IgD-negative memory B cell (primary cell): ENCODE measurements around the gene MPPED1. TPM values are rescaled to one million over a fixed set of nuclear protein-coding genes. Genes with fewer than 3 reads are reported as not detected.

Experiments used
- H3K27ac Mint-ChIP-seq, 3 donors: one replicate each; pipeline ENCODE4 v1.8.0; 2020 to 2022; ENCODE audit warnings: mild to moderate bottlenecking in 3 of 3, mixed read lengths in 3 of 3, moderate library complexity in 1 of 3
- H3K27me3 Mint-ChIP-seq: one replicate; pipeline ENCODE4 v1.8.0; 2021; ENCODE audit warnings: mixed read lengths
- H3K36me3 Mint-ChIP-seq: one replicate; pipeline ENCODE4 v1.8.0; 2020; ENCODE audit warnings: mild to moderate bottlenecking, mixed read lengths
- H3K4me1 Mint-ChIP-seq, 3 donors: one replicate each; pipeline ENCODE4 v1.8.0; 2020 to 2022; ENCODE audit warnings: mixed read lengths in 3 of 3, mild to moderate bottlenecking in 1 of 3
- H3K4me3 Mint-ChIP-seq, 4 donors: one replicate each; pipeline ENCODE4 v1.8.0; 2020 to 2022; ENCODE audit warnings: mild to moderate bottlenecking in 4 of 4, mixed read lengths in 4 of 4, moderate library complexity in 3 of 4
- H3K9me3 Mint-ChIP-seq, 3 donors: one replicate each; pipeline ENCODE4 v1.8.0; 2020 to 2021; ENCODE audit warnings: mixed read lengths in 3 of 3, mild to moderate bottlenecking in 1 of 3
- polyA plus RNA-seq: library from polyadenylated mRNA; unstranded; fragments of 300-500 nt; fragmentation: Illumina TruSeq; gene quantifications from one replicate; pipeline ENCODE4 v1.2.3, GENCODE V29; 2021

The MPPED1 gene
- polyA plus RNA-seq, 1 donor from 2014 or later, result not detected

DNA sequence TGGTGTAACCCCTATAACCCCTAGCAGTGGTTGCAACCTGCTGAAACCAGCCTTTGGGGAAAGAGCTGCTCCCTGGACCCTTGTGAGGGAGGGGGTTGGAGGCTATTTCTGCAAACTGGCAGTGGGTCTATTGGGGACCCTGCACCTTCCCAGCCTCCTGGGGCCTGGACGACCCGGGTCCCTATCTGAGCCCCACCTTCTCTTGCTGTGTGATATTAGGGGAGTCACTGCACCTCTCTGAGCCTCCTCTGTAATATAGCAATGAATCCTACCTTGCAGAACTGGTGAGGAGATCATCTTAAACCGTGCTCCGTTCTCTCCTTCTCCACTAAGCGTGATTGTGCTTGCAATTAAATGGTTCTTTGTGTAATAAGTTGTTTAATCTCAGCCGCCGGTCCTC, 24.0 kb upstream of the MPPED1 start:
- H3K9me3 Mint-ChIP-seq, result no peaks in the 10 kb centered on the region
- H3K4me1 Mint-ChIP-seq, result peaks cover 0 to 7% (median 0%) of the 10 kb centered on the region in 3 donors
- H3K36me3 Mint-ChIP-seq, result no peaks in the 10 kb centered on the region
- H3K27ac Mint-ChIP-seq, result no peak overlapping the region
- no peak overlapping the region for H3K4me3 Mint-ChIP-seq
- H3K27me3 Mint-ChIP-seq, result peaks cover 21% of the 10 kb centered on the region

DNA sequence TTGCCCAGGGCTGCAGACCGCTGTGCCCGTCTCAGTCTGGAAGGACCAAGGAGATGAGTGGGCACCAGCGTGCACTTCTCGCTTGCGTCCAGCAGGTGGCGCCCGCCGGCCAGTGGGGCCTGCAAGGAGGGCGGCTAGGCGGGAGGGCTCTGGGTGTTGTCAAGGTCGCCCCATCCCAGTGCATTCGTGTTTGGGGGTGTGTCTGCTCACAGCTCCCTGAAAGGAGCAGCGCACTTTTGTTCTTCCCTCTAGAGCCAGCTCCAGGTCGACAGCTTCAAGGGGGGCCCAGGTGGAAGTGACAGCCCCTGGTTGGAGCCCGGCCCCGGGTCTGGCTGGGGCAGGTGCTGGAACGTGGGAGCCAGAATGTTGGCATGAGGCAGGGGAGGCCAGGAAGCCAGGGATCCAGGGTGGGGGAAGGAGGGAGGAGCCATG, 23.4 kb upstream of the MPPED1 start:
- H3K4me1 Mint-ChIP-seq, result peaks cover 0 to 7% (median 0%) of the 10 kb centered on the region in 3 donors
- no peaks in the 10 kb centered on the region for H3K36me3 Mint-ChIP-seq
- H3K4me3 Mint-ChIP-seq, result no peak overlapping the region
- no peaks in the 10 kb centered on the region for H3K9me3 Mint-ChIP-seq
- H3K27ac Mint-ChIP-seq, result no peak overlapping the region
- H3K27me3 Mint-ChIP-seq, result peaks cover 21% of the 10 kb centered on the region

DNA sequence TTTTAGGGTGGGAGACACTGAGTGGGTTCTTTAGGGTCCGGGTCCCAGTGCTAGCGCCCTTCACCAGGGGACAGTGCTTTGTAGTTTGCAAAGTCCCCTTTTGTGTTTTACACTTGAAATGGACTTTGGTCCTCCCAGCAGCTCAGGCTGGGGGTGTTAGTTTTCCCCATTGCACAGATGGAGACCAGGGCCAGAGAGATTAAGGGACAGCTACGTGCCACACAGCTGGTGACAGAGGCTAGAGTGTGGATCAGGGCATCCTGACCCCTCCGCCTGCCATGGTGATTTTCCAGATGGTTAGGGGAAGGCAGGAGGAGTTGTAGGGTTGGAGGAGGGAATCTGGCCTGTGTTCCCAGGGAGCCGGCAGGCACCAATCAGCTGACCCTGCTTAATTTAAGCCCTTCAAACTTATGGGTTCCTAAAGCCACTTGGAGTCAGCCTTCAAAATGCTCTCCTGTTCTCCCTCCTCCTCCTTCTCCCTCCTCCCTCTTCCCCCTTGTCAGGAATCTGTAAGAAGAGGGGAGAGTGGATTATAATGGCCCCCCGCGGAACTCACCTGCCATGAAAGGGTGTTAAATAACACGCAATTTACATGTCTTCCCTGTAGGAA, 22.5 kb upstream of the MPPED1 start:
- Mint-ChIP-seq H3K9me3 (no peaks in the 10 kb centered on the region), H3K4me3 (no peak overlapping the region), H3K36me3 (no peaks in the 10 kb centered on the region), H3K4me1 (peaks cover 0 to 7% (median 0%) of the 10 kb centered on the region in 3 donors), H3K27me3 (peaks cover 19% of the 10 kb centered on the region), H3K27ac (no peak overlapping the region)

DNA sequence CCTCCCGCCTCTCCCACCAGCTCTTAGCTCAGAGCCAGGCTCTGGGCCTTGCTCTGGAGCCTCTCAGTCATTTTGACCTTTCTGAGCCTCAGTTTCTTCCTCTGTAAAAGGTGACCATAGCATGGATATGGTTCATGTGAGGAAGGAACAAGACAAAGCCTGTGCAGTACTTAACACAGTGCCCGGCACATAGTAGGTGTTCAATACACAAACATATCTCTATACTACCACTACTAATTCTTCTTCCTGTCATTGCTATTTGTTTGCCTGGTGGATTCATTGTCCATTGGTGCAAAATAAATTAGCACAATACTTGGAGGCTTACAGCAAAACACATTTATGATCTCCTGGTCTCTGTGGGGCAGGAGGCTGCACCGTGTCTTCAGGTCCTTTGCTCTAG, 21.6 kb upstream of the MPPED1 start:
- Mint-ChIP-seq H3K9me3 (no peaks in the 10 kb centered on the region), H3K27ac (no peak overlapping the region), H3K27me3 (peaks cover 16% of the 10 kb centered on the region), H3K4me3 (no peak overlapping the region), H3K36me3 (no peaks in the 10 kb centered on the region), H3K4me1 (peaks cover 0 to 5% (median 0%) of the 10 kb centered on the region in 3 donors)

DNA sequence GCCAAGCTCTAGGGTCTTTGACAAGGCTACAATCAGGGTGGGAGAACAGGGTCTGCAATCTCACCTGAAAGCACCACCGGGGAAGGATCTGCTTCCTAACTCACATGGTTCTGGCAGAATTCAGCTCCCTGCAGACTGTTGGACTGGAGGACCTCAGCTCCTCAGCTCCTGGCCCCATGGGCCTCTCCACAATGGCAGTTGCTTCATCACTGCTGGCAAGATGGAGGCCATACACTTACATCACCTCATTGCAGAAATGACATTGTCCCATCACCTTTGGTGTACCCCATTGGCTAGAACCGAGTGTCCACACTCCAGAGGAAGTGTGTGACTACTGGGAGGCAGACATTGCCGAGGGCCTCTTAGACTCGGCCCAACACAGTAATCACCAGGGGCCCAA, 20.9 kb upstream of the MPPED1 start:
- Mint-ChIP-seq H3K27ac (no peak overlapping the region), H3K36me3 (no peaks in the 10 kb centered on the region), H3K4me1 (peaks cover 0 to 2% (median 0%) of the 10 kb centered on the region in 3 donors), H3K9me3 (no peaks in the 10 kb centered on the region), H3K4me3 (no peak overlapping the region), H3K27me3 (peaks cover 12% of the 10 kb centered on the region)

DNA sequence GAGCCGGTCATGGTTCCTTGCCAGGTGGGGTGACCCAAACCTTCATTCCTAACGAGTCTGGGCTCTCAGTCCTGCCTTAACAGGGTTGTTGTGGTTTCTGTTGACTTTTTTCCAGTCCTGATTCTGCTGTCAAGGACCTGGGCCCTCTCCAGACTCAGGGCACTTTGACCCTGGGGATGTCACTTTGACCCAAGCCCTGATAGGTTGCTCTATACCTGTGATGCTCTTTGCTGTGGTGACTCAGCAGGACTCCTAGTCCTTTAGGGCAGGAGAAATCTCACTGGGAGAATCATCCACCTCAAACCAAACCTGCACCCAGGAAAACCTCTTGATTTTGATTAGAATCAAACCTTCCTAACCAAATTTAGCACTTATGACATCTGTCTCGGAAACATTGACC, 20.5 kb upstream of the MPPED1 start:
- Mint-ChIP-seq H3K4me3 (no peak overlapping the region), H3K9me3 (no peaks in the 10 kb centered on the region), H3K27me3 (peaks cover 10% of the 10 kb centered on the region), H3K27ac (no peak overlapping the region), H3K4me1 (no peaks in the 10 kb centered on the region), H3K36me3 (no peaks in the 10 kb centered on the region)

DNA sequence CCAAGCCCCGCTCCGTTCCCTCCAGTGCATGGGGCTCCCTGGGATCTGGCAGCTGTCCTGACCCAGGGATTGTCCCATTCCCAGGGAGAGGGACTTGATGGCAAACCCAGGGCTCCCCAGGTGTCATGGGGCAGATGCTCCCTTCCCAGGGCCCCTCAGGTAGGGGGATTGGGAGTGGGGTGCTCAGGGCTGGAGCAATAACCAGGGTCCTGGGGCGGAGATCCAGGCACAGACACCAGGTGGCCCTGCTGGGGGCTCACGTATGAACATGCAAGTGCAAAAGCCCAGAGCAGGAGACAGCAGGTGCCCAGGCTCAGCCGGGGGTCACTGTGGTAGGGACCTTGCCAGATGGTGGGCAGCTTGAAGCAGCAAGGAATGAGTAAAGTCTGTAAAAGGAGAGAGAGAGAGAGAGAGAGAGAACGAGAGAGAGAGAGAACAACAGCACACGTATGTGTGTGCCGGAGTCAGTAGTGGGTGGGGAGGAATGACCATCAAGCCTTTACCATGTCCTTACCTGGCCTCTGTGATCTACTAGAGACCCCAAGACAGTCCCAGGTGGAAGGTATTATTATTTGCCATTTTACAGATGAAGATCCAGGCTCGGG, 19.3 kb upstream of the MPPED1 start:
- no peaks in the 10 kb centered on the region for H3K4me1 Mint-ChIP-seq
- no peaks in the 10 kb centered on the region for H3K9me3 Mint-ChIP-seq
- H3K27me3 Mint-ChIP-seq, result peaks cover 10% of the 10 kb centered on the region
- no peaks in the 10 kb centered on the region for H3K36me3 Mint-ChIP-seq
- H3K27ac Mint-ChIP-seq, result no peak overlapping the region
- no peak overlapping the region for H3K4me3 Mint-ChIP-seq

DNA sequence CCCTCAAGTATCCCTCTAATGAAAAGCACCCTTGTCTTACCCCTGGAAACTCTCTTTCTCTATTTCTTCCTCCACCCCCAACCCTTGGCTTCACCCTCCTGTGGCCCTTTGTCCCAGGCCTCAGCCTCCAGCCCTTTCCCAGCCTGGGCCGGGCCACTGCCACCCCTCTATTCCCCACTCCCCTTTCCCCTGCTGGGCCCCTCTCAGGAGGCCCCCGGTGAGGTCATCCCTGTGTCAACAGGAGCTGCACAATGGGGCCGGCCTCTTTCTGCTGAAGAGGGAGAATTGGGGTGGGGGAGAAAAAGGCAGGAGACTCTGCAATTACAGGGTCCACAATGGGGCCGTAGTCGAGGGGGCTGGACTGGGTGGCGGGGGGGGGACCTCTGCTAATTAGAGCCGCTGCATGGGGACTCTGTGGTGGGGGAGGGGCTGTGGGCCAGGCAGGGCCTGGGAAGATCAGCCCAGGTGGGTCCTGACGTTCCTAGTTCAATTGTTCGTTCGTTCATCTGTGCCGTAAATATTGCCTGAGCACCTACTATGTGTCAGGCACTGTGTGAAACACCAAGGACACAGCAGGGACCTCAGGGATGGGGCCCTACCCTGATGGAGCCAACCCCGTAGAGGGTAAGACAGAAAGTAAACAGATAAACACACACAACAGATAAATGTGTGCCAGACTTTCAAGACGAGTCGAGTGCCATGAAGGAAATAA, 18.5 kb upstream of the MPPED1 start:
- no peaks in the 10 kb centered on the region for H3K4me1 Mint-ChIP-seq
- H3K4me3 Mint-ChIP-seq, result peak overlapping the region in 1 of 4 donors; percentile 23
- no peaks in the 10 kb centered on the region for H3K9me3 Mint-ChIP-seq
- no peaks in the 10 kb centered on the region for H3K36me3 Mint-ChIP-seq
- H3K27ac Mint-ChIP-seq, result peak overlapping the region in 1 of 3 donors; percentile 52
- peaks cover 5% of the 10 kb centered on the region for H3K27me3 Mint-ChIP-seq

DNA sequence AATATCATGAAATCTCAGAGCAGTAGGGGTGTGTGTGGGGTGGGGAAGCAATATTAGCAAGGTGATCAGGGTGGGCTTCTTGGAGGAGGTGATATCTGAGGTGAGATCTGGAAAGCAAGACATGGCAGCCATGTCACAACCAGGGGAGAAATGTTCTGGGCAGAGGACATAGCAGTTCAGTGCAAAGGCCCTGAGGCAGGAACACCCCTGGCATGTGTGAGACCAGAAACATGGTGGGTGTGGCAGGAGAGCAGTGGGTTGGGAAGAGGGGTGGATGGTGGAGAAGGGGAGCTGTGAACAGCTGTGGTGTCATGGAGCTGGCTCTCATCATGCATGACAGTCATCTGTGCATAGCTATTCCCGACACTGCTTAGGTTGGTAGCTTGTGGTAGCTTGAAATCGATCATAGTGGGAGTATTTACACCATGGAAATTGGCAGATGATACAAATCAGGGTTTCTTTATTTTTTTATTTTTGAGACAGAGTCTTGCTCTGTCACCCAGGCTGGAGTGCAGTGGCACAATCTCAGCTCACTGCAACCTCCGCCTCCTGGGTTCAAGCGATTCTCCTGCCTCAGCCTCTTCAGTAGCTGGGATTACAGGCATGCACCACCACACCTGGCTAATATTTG, 17.9 kb upstream of the MPPED1 start:
- no peaks in the 10 kb centered on the region for H3K9me3 Mint-ChIP-seq
- no peak overlapping the region for H3K4me3 Mint-ChIP-seq
- peak overlapping the region in 1 of 3 donors; percentile 52 for H3K27ac Mint-ChIP-seq
- H3K4me1 Mint-ChIP-seq, result no peaks in the 10 kb centered on the region
- peaks cover 6% of the 10 kb centered on the region for H3K27me3 Mint-ChIP-seq
- no peaks in the 10 kb centered on the region for H3K36me3 Mint-ChIP-seq

DNA sequence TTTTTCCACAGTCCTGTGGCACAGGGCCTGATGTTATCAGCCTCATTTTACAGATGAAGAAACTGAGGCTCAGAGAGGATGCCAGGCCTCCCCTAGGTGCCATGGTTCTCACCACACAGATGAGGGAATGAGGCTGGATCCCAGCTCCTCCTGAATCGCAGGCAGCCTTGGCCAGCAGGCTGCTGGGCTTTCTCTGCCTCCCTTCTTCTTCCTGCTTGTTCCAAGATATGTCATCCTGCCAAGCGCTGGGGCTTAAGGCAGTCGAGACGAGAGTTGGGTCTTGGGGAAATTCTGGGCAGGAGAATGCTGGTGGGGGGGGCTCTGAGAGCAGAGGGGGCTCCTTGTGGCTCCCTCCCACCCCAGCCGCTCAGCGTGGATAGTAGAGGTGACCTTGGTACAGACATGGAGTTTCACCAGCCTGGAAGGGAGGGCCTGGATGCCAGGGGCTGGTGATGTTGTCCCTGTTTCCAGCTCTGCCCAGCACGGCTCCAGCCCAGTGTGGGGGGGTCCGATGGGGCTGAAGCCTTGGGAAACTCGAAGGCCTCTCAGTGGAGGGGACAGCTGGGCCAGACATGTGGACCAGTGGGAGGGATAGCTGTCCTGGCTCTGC, 16.6 kb upstream of the MPPED1 start:
- peaks cover 7% of the 10 kb centered on the region for H3K27me3 Mint-ChIP-seq
- no peaks in the 10 kb centered on the region for H3K9me3 Mint-ChIP-seq
- no peak overlapping the region for H3K27ac Mint-ChIP-seq
- H3K4me1 Mint-ChIP-seq, result no peaks in the 10 kb centered on the region
- no peaks in the 10 kb centered on the region for H3K36me3 Mint-ChIP-seq
- no peak overlapping the region for H3K4me3 Mint-ChIP-seq

DNA sequence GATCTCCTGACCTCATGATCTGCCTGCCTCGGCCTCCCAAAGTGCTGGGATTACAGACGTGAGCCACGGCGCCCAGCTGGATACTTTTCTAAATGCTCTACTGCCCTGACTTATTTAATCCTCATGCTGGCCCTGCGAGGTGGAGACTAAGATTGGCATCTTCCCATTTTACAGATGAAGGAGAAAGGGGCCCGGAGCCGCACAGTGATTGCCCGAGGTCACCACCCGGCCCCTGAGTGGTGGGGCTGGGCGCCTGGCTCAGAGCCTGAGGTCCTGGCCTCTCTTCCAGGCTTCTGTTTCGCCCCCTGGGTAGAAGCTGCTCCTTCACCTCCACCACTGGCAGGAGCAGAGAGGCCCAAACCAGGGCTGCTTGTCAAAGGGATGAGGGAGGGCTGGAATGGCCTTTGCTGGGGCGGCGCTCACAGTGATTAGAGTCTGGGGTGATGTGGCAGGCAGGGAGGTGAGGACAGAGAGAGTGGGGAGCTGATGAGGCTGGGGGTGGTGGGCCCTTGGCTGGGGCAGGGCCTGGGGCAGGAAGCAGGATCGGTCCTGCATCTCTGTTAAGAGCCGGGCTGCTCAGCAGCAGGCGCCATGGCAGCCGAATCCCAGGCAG, 15.4 kb upstream of the MPPED1 start:
- Mint-ChIP-seq H3K27ac (no peak overlapping the region), H3K27me3 (peaks cover 7% of the 10 kb centered on the region), H3K4me1 (no peaks in the 10 kb centered on the region), H3K9me3 (peaks cover 0 to 2% (median 0%) of the 10 kb centered on the region in 3 donors), H3K4me3 (no peak overlapping the region), H3K36me3 (no peaks in the 10 kb centered on the region)

DNA sequence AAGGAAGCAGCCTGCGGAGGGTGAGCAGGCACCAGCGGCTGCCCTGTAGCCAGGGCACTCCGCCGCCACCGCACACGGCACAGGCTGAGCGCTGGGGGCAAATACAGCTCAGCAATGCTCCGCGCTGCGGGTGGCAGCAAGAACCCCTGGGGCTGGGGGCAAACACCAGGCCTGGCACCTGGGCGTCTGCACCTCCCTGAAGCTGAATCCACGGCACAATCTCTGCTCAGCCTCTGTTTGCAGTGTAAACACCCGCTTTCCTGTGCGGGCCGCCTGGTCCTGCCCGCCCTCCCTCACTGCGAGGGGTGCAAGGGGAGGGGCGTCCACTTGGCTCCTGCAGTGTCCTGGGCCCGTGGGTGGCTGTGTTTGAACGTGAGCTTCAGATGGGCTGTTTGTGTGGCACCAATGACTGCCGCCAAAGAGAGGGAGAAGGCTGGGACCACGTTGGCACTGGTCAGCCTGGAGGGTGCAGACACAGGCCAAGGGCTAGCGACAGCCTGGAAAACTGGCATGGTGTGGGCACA, 14.8 kb upstream of the MPPED1 start:
- peak overlapping the region in 1 of 3 donors; percentile 24 for H3K27ac Mint-ChIP-seq
- H3K9me3 Mint-ChIP-seq, result peaks cover 0 to 2% (median 0%) of the 10 kb centered on the region in 3 donors
- H3K4me3 Mint-ChIP-seq, result no peak overlapping the region
- H3K36me3 Mint-ChIP-seq, result no peaks in the 10 kb centered on the region
- H3K27me3 Mint-ChIP-seq, result peaks cover 7% of the 10 kb centered on the region
- no peaks in the 10 kb centered on the region for H3K4me1 Mint-ChIP-seq

DNA sequence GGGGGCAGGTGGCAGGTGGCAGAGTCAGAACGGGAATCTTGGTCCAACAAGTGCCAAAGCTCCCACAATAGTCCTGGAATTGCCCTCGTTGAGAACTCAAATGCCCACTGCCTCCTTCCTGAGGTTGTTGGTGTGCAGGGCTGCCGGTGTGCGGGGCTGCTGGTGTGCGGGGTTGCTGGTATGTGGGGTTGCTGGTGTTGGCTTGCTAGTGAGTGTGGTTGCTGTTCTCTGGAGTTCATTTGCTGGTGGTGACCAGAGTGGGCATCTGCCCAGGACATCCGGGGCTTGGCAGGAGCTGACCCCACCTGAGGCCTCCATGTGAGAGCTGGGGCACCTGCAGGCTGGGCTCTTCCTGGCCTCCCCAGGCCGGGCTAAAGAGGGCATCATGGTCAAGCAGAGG, 14.0 kb upstream of the MPPED1 start:
- H3K4me1 Mint-ChIP-seq, result no peaks in the 10 kb centered on the region
- H3K27ac Mint-ChIP-seq, result no peak overlapping the region
- peak overlapping the region in 1 of 4 donors; percentile 39 for H3K4me3 Mint-ChIP-seq
- peaks cover 7% of the 10 kb centered on the region for H3K27me3 Mint-ChIP-seq
- peaks cover 0 to 2% (median 0%) of the 10 kb centered on the region in 3 donors for H3K9me3 Mint-ChIP-seq
- no peaks in the 10 kb centered on the region for H3K36me3 Mint-ChIP-seq

DNA sequence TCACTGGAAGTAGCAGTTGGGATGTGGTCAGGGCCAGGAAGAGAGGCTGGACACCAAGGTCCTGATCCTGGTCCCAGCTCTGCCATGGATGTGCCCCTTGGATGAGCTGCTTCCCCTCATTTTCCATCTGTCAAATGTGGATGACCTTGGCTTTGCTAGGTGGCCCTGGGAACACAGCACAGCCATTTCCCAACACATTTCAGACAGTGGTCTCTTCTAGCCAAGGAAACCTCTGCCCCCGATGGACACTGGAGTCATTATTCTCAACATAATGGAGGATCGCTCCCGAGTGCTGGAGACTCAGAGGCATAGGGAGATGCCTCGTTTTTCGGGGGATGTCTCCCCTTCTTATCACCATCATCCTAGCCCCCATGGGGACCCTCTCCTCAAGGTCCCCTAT, 13.6 kb upstream of the MPPED1 start:
- Mint-ChIP-seq H3K4me3 (peak overlapping the region in 1 of 4 donors; percentile 39), H3K4me1 (no peaks in the 10 kb centered on the region), H3K27ac (no peak overlapping the region), H3K36me3 (no peaks in the 10 kb centered on the region), H3K9me3 (peaks cover 0 to 2% (median 0%) of the 10 kb centered on the region in 3 donors), H3K27me3 (peaks cover 7% of the 10 kb centered on the region)
